Ovary (tissue), 3 donors: ENCODE results near the gene CAMKK2.

ENCODE experiments used
- POLR2A ChIP-seq: fragments of 450-650 bp; IDR thresholded peaks from one replicate; pipeline ENCODE4 v1.6.1; 2017; ENCODE audit warnings: antibody characterized with exemption, mild to moderate bottlenecking, moderate library complexity
- TF ChIP-seq, protein P1 (sequence below), 3 donors: fragments of 450-650 bp in 2 of 3; fragments of 200-600 bp in 1 of 3; IDR thresholded peaks; one replicate each; pipeline versions ENCODE4 v1.5.1 to v1.8.0; 2016 to 2022; ENCODE audit warnings: antibody characterized with exemption in 3 of 3, mild to moderate bottlenecking in 1 of 3
- donor health status: DM: no; HTN: no; CAD: no.

DNA sequence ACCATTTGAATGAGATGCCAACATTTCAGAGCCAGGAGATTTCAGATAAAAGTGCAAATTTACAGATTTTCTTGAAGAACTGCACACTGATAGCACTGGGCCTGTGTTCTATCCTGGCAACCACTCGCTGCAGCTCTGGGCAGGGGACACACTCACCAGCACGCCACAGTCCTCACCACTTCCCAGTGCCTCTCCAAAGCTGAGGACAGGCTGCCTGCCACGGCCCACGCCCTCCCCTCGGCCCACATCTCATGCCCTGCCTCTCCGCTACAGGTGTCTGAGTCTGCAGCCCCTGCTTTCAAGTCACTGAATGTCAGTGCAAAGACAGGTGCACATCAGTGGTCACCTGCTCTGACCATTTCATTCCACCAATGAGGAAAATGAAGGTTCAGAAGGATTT is 12.7 kb downstream of the CAMKK2 start:
- TF ChIP-seq POLR2A = no peak
- TF ChIP-seq, protein P1, sequence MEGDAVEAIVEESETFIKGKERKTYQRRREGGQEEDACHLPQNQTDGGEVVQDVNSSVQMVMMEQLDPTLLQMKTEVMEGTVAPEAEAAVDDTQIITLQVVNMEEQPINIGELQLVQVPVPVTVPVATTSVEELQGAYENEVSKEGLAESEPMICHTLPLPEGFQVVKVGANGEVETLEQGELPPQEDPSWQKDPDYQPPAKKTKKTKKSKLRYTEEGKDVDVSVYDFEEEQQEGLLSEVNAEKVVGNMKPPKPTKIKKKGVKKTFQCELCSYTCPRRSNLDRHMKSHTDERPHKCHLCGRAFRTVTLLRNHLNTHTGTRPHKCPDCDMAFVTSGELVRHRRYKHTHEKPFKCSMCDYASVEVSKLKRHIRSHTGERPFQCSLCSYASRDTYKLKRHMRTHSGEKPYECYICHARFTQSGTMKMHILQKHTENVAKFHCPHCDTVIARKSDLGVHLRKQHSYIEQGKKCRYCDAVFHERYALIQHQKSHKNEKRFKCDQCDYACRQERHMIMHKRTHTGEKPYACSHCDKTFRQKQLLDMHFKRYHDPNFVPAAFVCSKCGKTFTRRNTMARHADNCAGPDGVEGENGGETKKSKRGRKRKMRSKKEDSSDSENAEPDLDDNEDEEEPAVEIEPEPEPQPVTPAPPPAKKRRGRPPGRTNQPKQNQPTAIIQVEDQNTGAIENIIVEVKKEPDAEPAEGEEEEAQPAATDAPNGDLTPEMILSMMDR (IDR thresholded peaks at IDR 0.05) = no peak
